Activated T-cell treated with anti-CD3 and anti-CD28 coated beads for 48 hours (primary cell): ENCODE data around the gene HMCN1.

Source experiments
- DNase-seq: peaks from one replicate; pipeline ENCODE4 v3.0.0-alpha.2; 2020; ENCODE audit warnings: low read depth

HMCN1 gene

DNA sequence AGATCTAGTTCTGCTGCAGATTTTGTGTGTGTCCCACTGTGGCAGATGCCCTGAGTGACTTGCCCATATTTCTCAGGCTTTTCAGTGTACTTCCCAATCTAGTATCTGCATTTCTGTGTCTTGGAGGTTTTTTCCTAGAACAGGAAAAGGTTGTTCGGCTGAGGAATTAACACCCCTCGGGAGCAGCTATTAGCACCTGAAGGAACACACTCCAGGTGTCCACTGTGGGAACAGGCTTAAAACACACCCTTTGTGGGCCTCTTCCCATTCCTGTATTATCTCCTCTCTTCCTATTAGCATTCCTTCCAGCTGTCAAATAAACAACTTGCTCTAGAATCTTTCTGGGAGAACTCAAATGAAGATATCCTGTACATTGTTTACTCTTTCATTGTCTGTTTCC is 178.3 kb downstream of the HMCN1 start:
- no peak for DNase-seq

DNA sequence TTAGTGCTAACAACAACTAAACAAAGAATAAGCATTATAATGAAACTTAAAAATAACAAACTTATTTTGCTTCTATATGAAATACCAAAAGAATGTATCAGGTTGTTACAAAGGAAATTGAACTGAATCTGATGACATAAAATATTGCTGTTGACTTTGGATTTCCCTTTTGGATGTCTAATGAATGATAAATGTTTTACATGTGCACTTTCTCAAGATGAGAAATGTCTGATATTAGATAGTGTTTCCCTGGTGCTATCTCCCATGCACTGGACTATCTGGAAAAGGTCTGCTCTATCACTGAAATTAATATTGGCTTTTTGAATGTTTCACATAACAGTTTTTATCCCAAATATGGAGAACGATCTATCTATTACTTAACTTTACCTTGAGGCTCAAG is 179.9 kb downstream of the HMCN1 start:
- DNase-seq: no peak

GRCh38 chr1:185916861-185917260 is 182.7 kb downstream of the HMCN1 start:
- no peak for DNase-seq

- DNase-seq: no peak
Measured at GRCh38 chr1:185917646-185918045, 183.5 kb downstream of the HMCN1 start.

DNA sequence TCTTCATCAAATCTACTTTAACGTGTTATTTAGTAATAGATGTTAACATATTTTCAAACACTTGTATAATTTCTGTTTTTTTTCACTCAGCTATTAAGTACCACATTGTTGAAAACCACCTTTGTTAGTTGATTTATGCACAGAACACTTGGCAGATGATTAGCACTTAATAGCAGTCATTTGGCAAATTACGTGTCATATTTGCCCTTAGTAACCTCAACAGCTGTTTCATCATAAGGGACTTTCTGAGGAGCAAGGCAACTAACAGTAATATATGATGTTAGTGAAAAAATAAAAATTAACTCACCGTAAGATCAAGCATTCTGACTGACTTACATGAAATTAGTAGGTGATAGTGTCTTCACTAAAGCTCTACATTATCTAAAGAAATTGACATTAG is 186.4 kb downstream of the HMCN1 start:
- no peak for DNase-seq

DNA sequence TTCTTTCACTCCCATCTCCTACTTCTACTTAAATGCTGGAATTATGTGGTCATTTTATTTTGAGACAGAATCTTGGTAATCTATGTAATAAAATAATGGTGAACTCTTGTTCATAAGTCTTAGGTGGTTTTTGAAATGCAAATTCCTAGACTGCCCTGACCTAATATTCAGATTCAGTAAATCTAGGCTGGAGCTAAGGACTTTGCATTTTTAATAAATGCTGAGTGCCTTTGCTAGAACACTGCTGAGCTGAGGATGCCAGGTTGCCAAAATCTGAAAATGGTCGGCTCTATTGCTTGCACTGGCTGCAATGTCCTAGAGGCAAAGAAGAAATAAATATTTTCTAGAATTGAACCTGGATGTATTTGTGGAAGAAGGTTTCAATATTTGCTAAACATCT is 187.4 kb downstream of the HMCN1 start:
- no peak for DNase-seq

- DNase-seq: no peak
Measured at GRCh38 chr1:185926588-185926987, 192.4 kb downstream of the HMCN1 start.

- DNase-seq: no peak
Measured at GRCh38 chr1:185929776-185930175, 195.6 kb downstream of the HMCN1 start.

DNA sequence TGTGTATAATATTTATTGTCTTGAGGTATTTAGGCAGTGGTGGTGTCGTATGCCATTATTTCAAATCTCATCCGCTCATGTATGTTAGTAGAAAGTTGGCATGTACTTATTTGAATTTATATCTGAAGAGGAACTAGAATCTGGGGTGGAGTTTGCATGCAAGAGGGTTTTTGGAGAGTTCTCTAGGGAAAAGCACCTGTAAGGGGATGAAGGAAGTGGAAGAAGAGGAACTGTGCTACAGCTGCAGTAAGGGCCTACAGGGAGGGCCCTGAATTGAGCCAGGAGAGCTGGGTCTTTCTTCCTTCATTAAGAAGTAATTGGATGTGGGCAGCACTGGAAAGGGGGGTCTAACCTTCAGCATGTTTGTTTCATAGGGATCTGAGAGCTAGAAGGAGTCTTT is 197.2 kb downstream of the HMCN1 start:
- DNase-seq: no peak

DNA sequence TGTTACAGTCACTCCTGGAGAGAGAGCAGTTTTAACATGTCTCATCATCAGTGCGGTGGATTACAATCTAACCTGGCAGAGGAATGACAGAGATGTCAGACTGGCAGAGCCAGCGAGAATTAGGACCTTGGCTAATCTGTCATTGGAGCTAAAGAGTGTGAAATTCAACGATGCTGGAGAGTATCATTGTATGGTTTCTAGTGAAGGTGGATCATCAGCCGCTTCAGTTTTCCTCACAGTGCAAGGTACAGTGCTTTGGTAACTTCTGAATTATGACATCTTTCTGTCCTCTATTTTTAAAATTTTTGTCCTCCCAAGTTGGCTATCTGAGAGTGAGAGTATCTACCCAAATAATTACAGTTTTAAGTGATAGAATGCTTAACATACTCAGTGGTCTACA is 199.4 kb downstream of the HMCN1 start:
- DNase-seq: no peak

- no peak for DNase-seq
Measured at GRCh38 chr1:185934476-185935189, 200.4 kb downstream of the HMCN1 start.

- DNase-seq: no peak
Measured at GRCh38 chr1:185935360-185935759, 201.2 kb downstream of the HMCN1 start.

DNA sequence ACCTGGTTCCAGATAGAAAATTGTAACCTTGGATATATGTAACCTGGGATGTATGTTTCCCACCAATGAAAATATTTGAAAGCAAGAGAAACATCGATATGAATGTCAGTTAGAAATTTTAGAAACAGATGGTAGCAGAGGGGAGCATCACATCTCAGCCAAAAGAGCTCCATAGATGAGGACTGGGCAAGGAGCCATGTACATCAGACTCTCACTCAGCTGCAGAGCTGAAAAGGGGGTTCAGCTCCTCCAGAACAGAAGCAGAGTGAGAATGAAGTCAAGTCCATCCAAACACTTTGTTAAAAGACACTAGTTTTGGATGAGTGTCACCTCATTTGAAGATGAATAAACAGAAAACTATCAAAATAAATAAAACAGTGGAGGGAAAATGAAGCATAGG is 202.4 kb downstream of the HMCN1 start:
- no peak for DNase-seq

DNA sequence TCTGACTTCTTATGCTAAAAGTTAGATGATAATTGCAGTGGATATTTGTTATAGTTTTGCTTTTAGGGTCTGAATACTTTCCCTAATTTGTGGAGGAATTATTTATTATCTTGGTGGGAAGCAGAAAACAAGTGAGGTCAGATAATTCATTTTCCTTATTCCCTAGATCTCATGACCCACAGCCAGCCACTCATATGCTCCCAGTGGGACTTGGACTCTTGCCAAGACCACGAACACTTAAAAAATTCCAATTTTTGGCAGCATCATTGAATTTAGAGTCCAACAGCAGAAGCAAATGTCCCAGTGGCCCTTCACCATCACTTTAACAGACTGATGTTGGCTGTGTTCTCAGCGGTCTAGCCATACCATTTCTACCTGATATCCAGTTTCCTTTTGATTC is 204.2 kb downstream of the HMCN1 start:
- no peak for DNase-seq

DNA sequence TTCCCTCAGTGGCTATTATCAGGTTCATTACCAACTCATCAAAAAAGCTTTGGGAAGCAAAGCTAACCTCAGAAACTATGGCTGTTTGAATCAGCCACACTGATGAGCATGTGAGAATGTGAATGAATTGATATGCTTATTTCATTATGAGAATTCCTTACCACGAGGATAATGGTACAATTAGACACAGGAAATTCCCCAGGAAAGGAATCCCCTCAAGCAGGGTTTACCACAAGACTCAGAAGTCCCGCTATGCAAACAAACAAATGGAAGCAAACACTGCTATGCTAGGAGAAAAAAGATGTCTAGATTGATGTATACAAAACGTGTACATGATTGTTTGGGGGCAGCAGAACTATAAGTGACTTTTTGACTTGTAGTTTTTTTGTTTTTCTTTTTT is 205.0 kb downstream of the HMCN1 start:
- DNase-seq: no peak

- no peak for DNase-seq
Measured at GRCh38 chr1:185942961-185943360, 208.8 kb downstream of the HMCN1 start.

- DNase-seq: no peak
Measured at GRCh38 chr1:185956881-185957280, 222.7 kb downstream of the HMCN1 start.

GRCh38 chr1:185957441-185958363 is 223.5 kb downstream of the HMCN1 start:
- DNase-seq: no peak

DNA sequence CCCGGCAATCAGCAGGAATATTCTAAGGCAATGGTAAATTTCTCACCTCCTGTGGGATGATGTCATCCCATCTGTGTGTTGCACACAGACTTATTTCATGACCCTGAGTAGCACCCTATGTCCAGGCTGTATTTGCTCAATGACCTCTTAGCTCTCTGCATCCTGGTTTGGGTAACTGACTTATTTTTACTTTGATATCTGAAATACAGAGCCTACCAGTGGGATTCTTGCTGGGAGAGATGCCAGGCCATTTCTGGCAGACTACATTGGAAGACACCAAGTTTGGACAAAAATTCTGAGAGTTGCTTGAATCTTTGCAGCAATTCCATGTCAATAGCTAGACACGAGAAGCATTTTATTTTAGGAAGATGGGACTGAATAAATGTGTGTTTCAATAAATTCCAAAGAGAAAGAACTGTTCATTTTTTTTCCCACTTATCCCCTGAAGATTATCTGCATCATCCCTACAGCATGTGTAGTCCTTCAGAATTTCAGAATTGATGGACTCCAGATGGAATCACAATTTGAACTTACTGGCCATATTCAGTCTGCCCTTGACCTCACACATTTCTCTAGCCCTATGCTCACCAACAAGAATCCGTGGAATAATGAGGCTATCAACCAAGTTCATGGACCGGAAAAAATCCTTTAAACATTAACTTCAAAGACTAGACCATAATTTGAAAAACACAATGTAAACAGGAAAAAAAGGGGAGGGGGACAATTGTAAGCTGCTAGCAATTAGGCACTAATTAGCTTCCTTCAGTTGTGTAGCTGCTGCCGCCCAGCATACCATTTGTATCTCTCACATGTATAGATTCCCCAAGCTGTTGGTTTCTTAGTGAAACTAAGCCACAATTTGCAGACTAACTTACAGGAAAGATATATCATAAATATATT is 226.5 kb downstream of the HMCN1 start:
- no peak for DNase-seq

DNA sequence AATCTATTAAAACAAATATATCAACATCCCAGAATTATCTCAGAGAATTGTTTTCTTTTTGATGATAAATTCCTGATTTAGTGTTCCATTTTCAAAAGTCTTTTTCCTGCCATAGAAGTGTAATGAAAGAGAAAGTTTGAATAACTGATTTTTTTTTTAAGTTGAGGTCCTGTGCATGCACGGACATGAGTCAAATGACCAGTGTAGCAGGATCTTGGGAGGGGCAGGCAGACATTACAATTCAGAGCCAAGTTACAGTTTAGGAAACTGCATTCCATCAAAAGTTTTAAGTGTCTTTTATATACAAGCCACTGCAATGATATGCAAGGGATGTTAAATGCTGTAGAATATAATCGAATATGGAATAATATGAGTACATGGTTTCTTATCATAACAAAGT is 227.5 kb downstream of the HMCN1 start:
- no peak for DNase-seq

DNA sequence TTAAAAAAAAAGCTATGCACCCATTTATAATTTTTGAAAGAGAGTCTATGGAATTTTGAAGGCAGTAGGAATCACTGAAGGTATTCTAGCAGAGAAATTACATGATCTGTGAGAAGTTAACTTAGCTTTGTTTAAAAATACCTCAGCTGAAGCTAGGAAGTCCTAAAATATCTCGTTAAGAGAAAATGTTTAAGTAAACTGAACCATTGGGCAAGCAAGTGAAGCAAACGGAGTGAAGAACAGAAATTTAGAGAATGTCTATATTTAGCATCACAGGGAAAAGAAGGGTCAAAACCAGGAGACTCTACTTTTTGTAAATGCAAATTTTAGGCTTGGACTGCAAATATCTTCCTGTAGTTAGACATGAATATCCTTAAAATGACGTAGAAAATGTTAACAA is 230.8 kb downstream of the HMCN1 start:
- no peak for DNase-seq

GRCh38 chr1:185965870-185966269 is 231.7 kb downstream of the HMCN1 start:
- DNase-seq: no peak
